Thymus (tissue), 11 donors: ENCODE data around the gene MAX. TPM values are rescaled to one million over a fixed set of nuclear protein-coding genes. Genes with fewer than 3 reads are reported as not detected.

Source experiments
- DNase-seq, 9 donors: peaks; one replicate each; pipeline ENCODE4 v3.0.0-alpha.2; 2013; ENCODE audit warnings: low spot score in 9 of 9, low read depth in 6 of 9, missing footprints in 1 of 9
- H3K27ac ChIP-seq, 2 donors: one replicate each; pipeline ENCODE4 v1.5.1; 2013; ENCODE audit warnings: control low read depth in 1 of 2, low read depth in 1 of 2, low read length in 1 of 2, mild to moderate bottlenecking in 1 of 2, moderate library complexity in 1 of 2
- H3K27me3 ChIP-seq, 2 donors: one replicate each; pipeline ENCODE4 v1.5.1; 2013; ENCODE audit warnings: low read length in 1 of 2; ENCODE audit not compliant: control insufficient read depth in 2 of 2, insufficient read depth in 1 of 2
- H3K36me3 ChIP-seq, 2 donors: one replicate each; pipeline ENCODE4 v1.5.1; 2013; ENCODE audit warnings: low read length in 1 of 2, mild to moderate bottlenecking in 1 of 2, moderate library complexity in 1 of 2; ENCODE audit not compliant: control insufficient read depth in 2 of 2, insufficient read depth in 2 of 2
- H3K4me1 ChIP-seq, 2 donors: one replicate each; pipeline ENCODE4 v1.5.1; 2013; ENCODE audit warnings: low read length in 2 of 2; ENCODE audit not compliant: control insufficient read depth in 2 of 2, insufficient read depth in 2 of 2
- H3K4me3 ChIP-seq, 2 donors: one replicate each; pipeline ENCODE4 v1.5.1; 2013; ENCODE audit warnings: low read length in 2 of 2, control low read depth in 1 of 2, mild to moderate bottlenecking in 1 of 2
- H3K9me3 ChIP-seq, 2 donors: one replicate each; pipeline ENCODE4 v1.5.1; 2013; ENCODE audit warnings: low read length in 1 of 2, mild to moderate bottlenecking in 1 of 2; ENCODE audit not compliant: control insufficient read depth in 2 of 2, insufficient read depth in 1 of 2
- WGBS: extraction: QIAGEN DNeasy Blood & Tissue Kit; methylation state at CpG from one replicate; pipeline ENCODE4 v1.1.7; 2013; 5-methylcytosine and 5-hydroxymethylcytosine counted together
- polyA plus RNA-seq: library from polyadenylated mRNA; stranded (reverse); fragments of 200-250 nt; gene quantifications from one replicate; pipeline ENCODE4 v1.2.3, GENCODE V29; 2013
- total RNA-seq: library from RNA; stranded (reverse); fragments of 120-200 nt; gene quantifications from one replicate; pipeline ENCODE4 v1.2.4, GENCODE V29; 2013
- donor health status: healthy.

Gene MAX
- total and polyA plus RNA-seq, 2 donors: 61.5 to 104 TPM

- Histone ChIP-seq H3K9me3 (no peaks in the 10 kb centered on the region), H3K4me1 (no peaks in the 10 kb centered on the region), H3K4me3 (no peak overlapping the region), H3K27ac (no peak overlapping the region), H3K27me3 (no peaks in the 10 kb centered on the region), H3K36me3 (peaks cover 78 to 81% of the 10 kb centered on the region in 2 donors)
- no peak for DNase-seq
- WGBS: 93% methylated on average over 2 of the region's 2 CpGs
Observed at GRCh38 chr14:65080960-65081747, 21.2 kb downstream of the MAX start.

GRCh38 chr14:65079768-65080167 lies 22.5 kb downstream of the MAX start:
- DNase-seq: no peak
- Histone ChIP-seq H3K27ac (no peak overlapping the region), H3K27me3 (no peaks in the 10 kb centered on the region), H3K4me1 (no peaks in the 10 kb centered on the region), H3K9me3 (no peaks in the 10 kb centered on the region), H3K36me3 (peaks cover 81 to 82% of the 10 kb centered on the region in 2 donors), H3K4me3 (no peak overlapping the region)
- 99% methylated on average over 5 of the region's 5 CpGs for WGBS

- H3K4me1 ChIP-seq: no peaks in the 10 kb centered on the region
- peaks cover 86 to 87% of the 10 kb centered on the region in 2 donors for H3K36me3 ChIP-seq
- H3K4me3 ChIP-seq: no peak overlapping the region
- WGBS: 92% methylated on average over 6 of the region's 6 CpGs
- no peak overlapping the region for H3K27ac ChIP-seq
- DNase-seq: no peak
- no peaks in the 10 kb centered on the region for H3K27me3 ChIP-seq
- no peaks in the 10 kb centered on the region for H3K9me3 ChIP-seq
Observed at GRCh38 chr14:65079201-65079600, 23.1 kb downstream of the MAX start.

GRCh38 chr14:65077318-65077717 lies 25.0 kb downstream of the MAX start:
- H3K4me1 ChIP-seq: peaks cover 0 to 2% of the 10 kb centered on the region in 2 donors
- no peaks in the 10 kb centered on the region for H3K27me3 ChIP-seq
- 98% methylated on average over 2 of the region's 2 CpGs for WGBS
- no peak overlapping the region for H3K4me3 ChIP-seq
- H3K36me3 ChIP-seq: peaks cover 83 to 88% of the 10 kb centered on the region in 2 donors
- no peak overlapping the region for H3K27ac ChIP-seq
- no peak for DNase-seq
- no peaks in the 10 kb centered on the region for H3K9me3 ChIP-seq

GRCh38 chr14:65075628-65076325 lies 26.5 kb downstream of the MAX start:
- WGBS: 78% methylated on average over 17 of the region's 17 CpGs
- DNase-seq: no peak
- peaks cover 73 to 74% of the 10 kb centered on the region in 2 donors for H3K36me3 ChIP-seq
- H3K4me1 ChIP-seq: peaks cover 0 to 2% of the 10 kb centered on the region in 2 donors
- H3K27me3 ChIP-seq: no peaks in the 10 kb centered on the region
- no peak overlapping the region for H3K27ac ChIP-seq
- no peaks in the 10 kb centered on the region for H3K9me3 ChIP-seq
- no peak overlapping the region for H3K4me3 ChIP-seq

GRCh38 chr14:65074449-65075150 lies 27.7 kb downstream of the MAX start:
- Histone ChIP-seq H3K4me1 (peaks cover 0 to 2% of the 10 kb centered on the region in 2 donors), H3K27ac (no peak overlapping the region), H3K4me3 (no peak overlapping the region), H3K9me3 (no peaks in the 10 kb centered on the region), H3K36me3 (peaks cover 72 to 80% of the 10 kb centered on the region in 2 donors), H3K27me3 (no peaks in the 10 kb centered on the region)
- 50% methylated on average over 3 of the region's 3 CpGs for WGBS
- DNase-seq: no peak

GRCh38 chr14:65073605-65074201 lies 28.6 kb downstream of the MAX start:
- WGBS: 95% methylated on average over 4 of the region's 4 CpGs
- H3K4me1 ChIP-seq: peaks cover 0 to 2% of the 10 kb centered on the region in 2 donors
- no peaks in the 10 kb centered on the region for H3K9me3 ChIP-seq
- H3K27ac ChIP-seq: no peak overlapping the region
- DNase-seq: no peak
- H3K36me3 ChIP-seq: peaks cover 68 to 76% of the 10 kb centered on the region in 2 donors
- no peaks in the 10 kb centered on the region for H3K27me3 ChIP-seq
- H3K4me3 ChIP-seq: no peak overlapping the region

GRCh38 chr14:65072937-65073336 lies 29.4 kb downstream of the MAX start:
- H3K36me3 ChIP-seq: peaks cover 64 to 73% of the 10 kb centered on the region in 2 donors
- no peak overlapping the region for H3K4me3 ChIP-seq
- no peak overlapping the region for H3K27ac ChIP-seq
- H3K9me3 ChIP-seq: no peaks in the 10 kb centered on the region
- DNase-seq: no peak
- peaks cover 0 to 2% of the 10 kb centered on the region in 2 donors for H3K4me1 ChIP-seq
- H3K27me3 ChIP-seq: no peaks in the 10 kb centered on the region
- WGBS: 98% methylated on average over 1 of the region's 1 CpG
